Pancreas (tissue), 10 donors: Measurements from ENCODE around the gene MAD1L1. TPM values are rescaled to one million over a fixed set of nuclear protein-coding genes. Genes with fewer than 3 reads are reported as not detected.

Source experiments
- ATAC-seq, 4 donors: fragments of 200-7000 bp; cut with Tn5 transposase; one replicate each; pipeline versions ENCODE4 v1.8.0 to v1.9.1; 2020; ENCODE audit warnings: mild to moderate bottlenecking in 4 of 4, moderate library complexity in 4 of 4
- DNase-seq, 6 donors: peaks; one replicate each; pipeline ENCODE4 v3.0.0-alpha.2; 2020
- FAIRE-seq: peaks from 2 replicates; lab custom pipeline; 2012; peaks lifted over from hg19 to GRCh38; lab: Jason Lieb, UNC
- H3K27ac ChIP-seq, 4 donors: fragments of 200-600 bp; sonication (generic); 1 replicate in 3 of 4; 2 replicates in 1 of 4; pipeline versions ENCODE4 v1.5.0 to v1.8.0; 2020
- H3K27me3 ChIP-seq, 4 donors: fragments of 200-600 bp; one replicate each; pipeline ENCODE4 v1.8.0; 2021
- H3K36me3 ChIP-seq, 3 donors: fragments of 200-600 bp; sonication (generic) in 1 of 3; one replicate each; pipeline versions ENCODE4 v1.5.0 to v1.8.0; 2020 to 2021
- H3K4me1 ChIP-seq, 3 donors: fragments of 200-600 bp; one replicate each; pipeline ENCODE4 v1.8.0; 2021
- H3K4me3 ChIP-seq, 4 donors: fragments of 200-600 bp; sonication (generic) in 2 of 4; one replicate each; pipeline versions ENCODE4 v1.5.0 to v1.8.0; 2020 to 2021
- H3K9me3 ChIP-seq, 4 donors: fragments of 200-600 bp; one replicate each; pipeline ENCODE4 v1.8.0; 2021
- WGBS, 2 donors: extraction: QIAGEN DNeasy Blood & Tissue Kit; methylation state at CpG; one replicate each; pipeline ENCODE4 v1.1.7; 2013; 5-methylcytosine and 5-hydroxymethylcytosine counted together
- intact Hi-C, 3 donors: fragments of 100-400 bp; cut with DNase I; formaldehyde crosslinking; loops; one replicate each; pipeline versions ENCODE4 v1.11.1 to v1.14.2; 2022
- polyA plus RNA-seq, 2 donors: library from polyadenylated mRNA; stranded (reverse); fragments of 200-250 nt; gene quantifications; one replicate each; pipeline ENCODE4 v1.2.3, GENCODE V29; 2013
- total RNA-seq, 6 donors: library from RNA; stranded (reverse); fragmentation: NEBNext Ultra II Directional in 4 of 6; extraction: Animal tissue kit (Norgen Biotek cat#: 25700) in 4 of 6; gene quantifications; one replicate each; pipeline versions ENCODE4 v1.2.1 to v1.2.4, GENCODE V29; 2021 to 2023
- TF ChIP-seq, protein P1 (sequence below), 4 donors: fragments of 200-600 bp; sonication (generic) in 3 of 4; IDR thresholded peaks; one replicate each; pipeline versions ENCODE4 v1.5.0 to v1.8.0; 2021; ENCODE audit warnings: antibody characterized with exemption in 4 of 4
- donor health status: healthy with polysubstance abuse.
- donor health status: DM: no; HTN: no; CAD: no; lungs with moderate emphysema.
- donor health status: DM: no; HTN: no; CAD: no.
- donor health status: control.
- donor health status: control.
- donor health status: Bipolar disorder and iron deficiency.
- donor health status: DM: yes; HTN: yes; CAD: no.
- donor health status: DM: no; HTN: no; CAD: no.
- donor health status: DM: no; HTN: no; CAD: no.
- donor health status: DM: yes; HTN: yes; CAD: no.

MAD1L1 gene
- total and polyA plus RNA-seq, 8 donors = 9.8 to 28.2 (median 11.9) TPM

DNA sequence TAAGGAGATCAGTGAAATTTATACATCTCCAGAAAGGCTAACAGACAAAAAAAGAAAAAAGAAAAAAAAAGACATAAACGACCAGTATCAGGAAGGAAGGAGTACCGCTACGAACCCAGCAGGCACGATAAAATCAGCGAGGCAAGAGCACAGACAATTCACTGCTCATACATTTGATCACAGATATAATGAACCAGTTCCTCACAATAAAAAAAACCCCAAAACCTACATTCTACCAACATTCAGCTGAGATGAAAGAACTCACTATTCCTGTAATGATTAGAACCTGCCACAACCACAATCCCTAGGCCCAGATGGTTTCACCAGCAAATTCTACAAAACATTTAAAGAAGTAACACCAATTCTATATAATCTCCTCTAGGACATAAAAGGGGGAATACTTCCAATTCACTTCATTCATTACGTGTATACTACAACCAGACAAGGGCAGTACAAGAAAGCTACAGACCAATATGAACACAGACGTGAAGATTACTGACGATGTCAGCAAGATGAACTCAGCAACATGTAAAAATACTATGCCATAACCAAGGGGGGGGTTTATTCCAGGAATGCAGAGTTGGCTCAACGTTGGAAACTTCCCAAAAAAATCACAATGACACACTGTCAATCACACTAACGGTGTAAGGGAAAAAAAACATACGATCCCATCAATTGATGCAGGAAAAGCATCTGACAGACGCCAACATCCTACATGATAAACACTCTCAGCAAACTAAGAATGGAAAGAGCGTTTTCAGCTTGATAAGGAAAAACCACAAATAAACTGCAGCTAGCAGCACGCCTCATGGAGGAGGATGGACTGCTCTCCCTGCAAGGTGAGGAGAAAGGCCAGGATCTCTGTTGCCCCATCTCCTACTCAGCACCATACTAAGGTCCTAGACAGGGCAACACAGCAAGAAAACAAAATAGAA lies 306.5 kb downstream of the MAD1L1 start:
- Histone ChIP-seq H3K27me3 (no peaks in the 10 kb centered on the region), H3K27ac (no peak overlapping the region), H3K9me3 (no peaks in the 10 kb centered on the region), H3K36me3 (no peaks in the 10 kb centered on the region), H3K4me3 (no peak overlapping the region), H3K4me1 (peaks cover 0 to 4% (median 3%) of the 10 kb centered on the region in 3 donors)
- ATAC-seq (no peak), FAIRE-seq (no peak), DNase-seq (no peak)
- 82 to 87% methylated on average over 14 of the region's 14 CpGs for WGBS, 2 donors
- TF ChIP-seq, protein P1, sequence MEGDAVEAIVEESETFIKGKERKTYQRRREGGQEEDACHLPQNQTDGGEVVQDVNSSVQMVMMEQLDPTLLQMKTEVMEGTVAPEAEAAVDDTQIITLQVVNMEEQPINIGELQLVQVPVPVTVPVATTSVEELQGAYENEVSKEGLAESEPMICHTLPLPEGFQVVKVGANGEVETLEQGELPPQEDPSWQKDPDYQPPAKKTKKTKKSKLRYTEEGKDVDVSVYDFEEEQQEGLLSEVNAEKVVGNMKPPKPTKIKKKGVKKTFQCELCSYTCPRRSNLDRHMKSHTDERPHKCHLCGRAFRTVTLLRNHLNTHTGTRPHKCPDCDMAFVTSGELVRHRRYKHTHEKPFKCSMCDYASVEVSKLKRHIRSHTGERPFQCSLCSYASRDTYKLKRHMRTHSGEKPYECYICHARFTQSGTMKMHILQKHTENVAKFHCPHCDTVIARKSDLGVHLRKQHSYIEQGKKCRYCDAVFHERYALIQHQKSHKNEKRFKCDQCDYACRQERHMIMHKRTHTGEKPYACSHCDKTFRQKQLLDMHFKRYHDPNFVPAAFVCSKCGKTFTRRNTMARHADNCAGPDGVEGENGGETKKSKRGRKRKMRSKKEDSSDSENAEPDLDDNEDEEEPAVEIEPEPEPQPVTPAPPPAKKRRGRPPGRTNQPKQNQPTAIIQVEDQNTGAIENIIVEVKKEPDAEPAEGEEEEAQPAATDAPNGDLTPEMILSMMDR (IDR thresholded peaks at IDR 0.05) = no peak
- intact Hi-C loops = no loop called here

DNA sequence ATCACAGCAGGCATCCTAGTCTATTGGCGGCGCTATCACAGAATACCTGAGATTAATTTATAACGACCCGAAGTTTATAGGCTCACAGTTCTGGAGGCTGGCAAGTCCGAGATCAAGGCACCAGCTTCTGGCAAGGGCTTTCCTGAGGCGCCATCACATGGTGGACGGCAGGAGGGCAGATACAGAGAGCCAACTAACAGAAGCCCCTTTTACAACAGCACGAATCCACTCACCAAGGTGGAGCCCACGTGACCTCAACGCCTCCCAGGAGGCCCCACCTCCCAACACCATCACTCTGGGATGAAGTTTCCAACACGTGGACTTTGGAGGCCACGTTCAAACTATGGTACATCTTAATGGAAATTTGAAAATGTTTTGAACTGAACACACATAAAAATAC lies 307.4 kb downstream of the MAD1L1 start:
- DNase-seq (peak in 1 of 6 donors; percentile 11), FAIRE-seq (no peak), ATAC-seq (no peak)
- 91 to 92% methylated on average over 12 of the region's 12 CpGs for WGBS, 2 donors
- Histone ChIP-seq H3K27me3 (no peaks in the 10 kb centered on the region), H3K9me3 (no peaks in the 10 kb centered on the region), H3K27ac (no peak overlapping the region), H3K4me3 (no peak overlapping the region), H3K36me3 (no peaks in the 10 kb centered on the region), H3K4me1 (peaks cover 0 to 4% (median 3%) of the 10 kb centered on the region in 3 donors)
- TF ChIP-seq, protein P1 (IDR thresholded peaks at IDR 0.05) = no peak
- intact Hi-C loops = no loop called here

DNA sequence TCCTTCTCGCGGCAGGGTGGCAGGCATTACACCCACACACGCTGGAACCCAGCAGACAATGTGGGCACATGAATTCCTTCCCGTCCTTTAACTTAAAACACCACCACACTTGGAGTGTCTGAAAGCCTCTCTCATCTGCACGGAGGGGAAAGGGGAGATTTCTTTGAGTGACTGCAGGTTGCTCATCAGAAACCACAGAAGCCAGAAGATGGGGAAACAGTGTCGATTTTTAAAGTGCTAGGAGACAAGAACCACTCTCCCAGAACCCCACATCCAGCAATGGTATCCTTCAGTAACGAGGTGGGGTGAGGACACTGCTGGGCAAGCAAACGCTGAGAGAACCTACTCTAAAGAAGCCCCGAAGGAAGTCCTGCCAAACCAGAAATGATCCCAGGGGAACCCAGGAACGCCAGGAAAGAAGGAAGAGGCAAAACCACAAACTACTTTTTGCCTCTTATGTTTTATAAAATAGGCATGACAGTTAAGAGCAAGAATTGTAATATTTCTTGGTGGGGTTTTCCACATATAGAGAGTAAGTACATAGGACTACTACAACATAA lies 308.4 kb downstream of the MAD1L1 start:
- FAIRE-seq (no peak), DNase-seq (no peak), ATAC-seq (no peak)
- Histone ChIP-seq H3K9me3 (no peaks in the 10 kb centered on the region), H3K36me3 (no peaks in the 10 kb centered on the region), H3K4me3 (no peak overlapping the region), H3K4me1 (peaks cover 3 to 7% (median 4%) of the 10 kb centered on the region in 3 donors), H3K27ac (no peak overlapping the region), H3K27me3 (no peaks in the 10 kb centered on the region)
- TF ChIP-seq, protein P1 (IDR thresholded peaks at IDR 0.05) = no peak
- intact Hi-C loops = no loop called here
- 89% methylated on average over 10 of the region's 10 CpGs for WGBS, 2 donors

DNA sequence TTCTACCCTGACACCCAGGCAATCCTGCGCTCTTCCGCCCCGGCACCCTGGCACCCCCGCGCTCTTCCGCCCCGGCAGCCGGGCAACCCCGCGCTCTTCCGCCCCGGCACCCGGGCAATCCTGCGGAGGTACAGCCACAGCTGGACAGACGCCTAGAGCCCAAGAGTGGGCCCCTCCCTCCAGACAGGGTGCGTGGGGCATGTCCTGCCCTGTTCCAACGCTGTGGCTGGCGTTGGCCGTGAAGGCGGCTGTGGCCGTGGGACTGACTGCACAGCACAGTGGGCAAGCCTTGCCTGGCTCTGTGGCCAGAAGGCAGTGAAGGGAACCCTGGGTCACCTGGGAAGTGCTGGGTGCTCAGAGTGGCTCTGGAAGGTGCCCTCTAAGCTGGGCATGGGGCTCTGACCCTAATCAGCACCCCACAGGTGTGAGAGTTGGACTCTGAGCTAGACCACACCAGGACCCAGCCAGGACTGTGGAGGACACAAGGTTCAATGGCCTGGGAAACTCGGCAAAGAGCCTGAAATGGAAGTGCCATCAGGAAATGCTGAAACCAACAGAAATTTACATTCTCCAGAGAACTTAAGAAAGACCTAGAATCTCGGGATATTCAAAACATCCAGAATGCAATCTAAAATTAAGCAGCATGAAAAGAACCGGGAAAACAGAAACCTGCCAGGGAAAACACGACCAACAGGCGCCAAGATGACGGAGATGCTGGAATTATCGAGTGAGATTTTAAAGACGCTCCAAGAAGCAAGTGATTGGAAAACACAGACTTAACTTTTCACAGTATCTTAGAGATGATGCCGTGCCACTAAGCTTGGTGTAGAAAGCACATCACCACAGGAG lies 309.1 kb downstream of the MAD1L1 start:
- intact Hi-C loops = no loop called here
- peak in 2 of 6 donors; percentile 13 to 68 for DNase-seq
- H3K36me3 ChIP-seq = no peaks in the 10 kb centered on the region
- H3K4me3 ChIP-seq = no peak overlapping the region
- WGBS, 2 donors = 96% methylated on average over 30 of the region's 30 CpGs
- H3K4me1 ChIP-seq = peaks cover 0 to 7% (median 0%) of the 10 kb centered on the region in 3 donors
- ATAC-seq = no peak
- H3K27me3 ChIP-seq = no peaks in the 10 kb centered on the region
- H3K27ac ChIP-seq = no peak overlapping the region
- no peaks in the 10 kb centered on the region for H3K9me3 ChIP-seq
- FAIRE-seq = no peak
- TF ChIP-seq, protein P1 (IDR thresholded peaks at IDR 0.05) = no peak
